ENCODE results near the gene IFIT2. TPM values are rescaled to one million over a fixed set of nuclear protein-coding genes. Genes with fewer than 3 reads are reported as not detected.

The IFIT2 gene
- total and polyA plus RNA-seq, 9 donors: 5.0 to 9.6 (median 7.4) TPM

DNA sequence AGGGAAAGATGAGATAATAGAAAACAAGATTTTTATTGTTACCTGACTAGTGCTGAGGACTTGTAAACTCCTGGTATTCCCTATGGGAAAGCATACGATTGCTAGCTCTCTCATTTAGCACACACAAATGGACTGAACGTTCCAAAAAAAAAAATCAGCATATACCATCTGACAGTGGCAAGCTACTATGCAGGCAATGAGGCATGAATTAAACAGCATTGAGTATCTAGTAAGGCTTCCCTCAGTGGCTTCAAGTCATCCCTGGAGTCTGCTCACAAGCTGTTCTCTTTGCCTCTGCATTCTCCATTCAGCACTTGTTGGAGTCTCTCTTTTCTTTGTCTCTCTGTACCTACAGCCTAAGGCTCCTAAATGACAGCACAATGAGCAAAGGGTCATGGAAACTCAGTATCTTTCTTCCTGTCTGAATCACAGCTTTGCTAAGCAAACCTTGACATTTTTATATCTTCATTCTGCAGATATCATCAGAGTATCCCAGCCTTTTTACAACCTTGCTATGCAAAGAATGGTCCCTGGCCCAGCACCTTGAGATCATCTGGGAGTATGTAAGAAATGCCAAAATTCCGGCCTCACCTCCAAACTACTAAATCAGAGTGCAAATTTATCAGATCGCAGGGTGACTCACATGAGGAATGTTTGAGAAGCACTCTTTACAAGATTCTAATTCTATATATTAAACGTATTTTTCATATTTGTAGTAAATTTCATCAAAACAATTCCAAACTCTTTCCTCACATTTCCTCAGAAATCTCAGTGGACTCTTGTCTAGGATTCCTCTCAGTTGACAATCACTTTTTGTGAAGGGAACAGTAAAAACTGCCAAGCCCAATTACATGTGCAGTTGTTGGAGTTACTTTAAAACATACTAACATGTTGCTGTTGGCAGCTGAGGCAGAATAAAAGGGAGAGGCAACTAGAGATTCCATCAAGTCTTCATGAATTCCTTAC is 39.5 kb upstream of the IFIT2 start:
- DNase-seq: peak; percentile 88
- Histone ChIP-seq H3K9me3 (replicated peaks; ENCODE audit: control insufficient read depth, low read depth, low read length) (no peaks in the 10 kb centered on the region), H3K27me3 (ENCODE audit: control insufficient read depth, insufficient read depth, low read length) (no peaks in the 10 kb centered on the region), H3K27ac (ENCODE audit: low read length) (peak overlapping the region; percentile 73), H3K4me3 (ENCODE audit: low read length) (no peak overlapping the region), H3K36me3 (ENCODE audit: control insufficient read depth, insufficient read depth, low read length) (no peaks in the 10 kb centered on the region), H3K4me1 (ENCODE audit: control insufficient read depth, insufficient read depth, low read length) (peaks cover 11% of the 10 kb centered on the region)
- WGBS (ENCODE audit: insufficient coverage): no CpG with 5 or more reads among the region's 5 CpGs

DNA sequence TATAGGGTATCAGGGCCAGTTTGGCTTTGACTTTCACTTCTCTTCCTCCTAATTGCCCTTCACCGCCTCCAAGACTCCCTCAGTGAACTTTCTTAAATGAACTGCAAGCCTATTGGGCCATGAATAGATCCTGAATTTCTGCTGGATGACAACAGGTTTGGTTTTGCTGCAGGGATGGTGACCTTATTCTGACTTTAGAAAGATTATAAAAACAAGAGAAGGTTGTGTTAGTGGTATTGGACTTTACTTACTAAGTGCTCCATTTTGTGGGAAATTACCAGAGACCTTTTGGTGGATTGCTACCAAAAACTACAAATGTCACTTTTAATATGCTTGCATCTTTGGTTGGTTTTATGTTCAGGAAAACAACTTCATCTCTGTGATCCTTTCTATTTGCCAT is 38.8 kb upstream of the IFIT2 start:
- no CpG with 5 or more reads among the region's 1 CpG for WGBS (ENCODE audit: insufficient coverage)
- Histone ChIP-seq H3K27me3 (ENCODE audit: control insufficient read depth, insufficient read depth, low read length) (no peaks in the 10 kb centered on the region), H3K9me3 (replicated peaks; ENCODE audit: control insufficient read depth, low read depth, low read length) (no peaks in the 10 kb centered on the region), H3K36me3 (ENCODE audit: control insufficient read depth, insufficient read depth, low read length) (no peaks in the 10 kb centered on the region), H3K4me3 (ENCODE audit: low read length) (no peak overlapping the region), H3K27ac (ENCODE audit: low read length) (peak overlapping the region; percentile 73), H3K4me1 (ENCODE audit: control insufficient read depth, insufficient read depth, low read length) (peaks cover 11% of the 10 kb centered on the region)
- DNase-seq: no peak

DNA sequence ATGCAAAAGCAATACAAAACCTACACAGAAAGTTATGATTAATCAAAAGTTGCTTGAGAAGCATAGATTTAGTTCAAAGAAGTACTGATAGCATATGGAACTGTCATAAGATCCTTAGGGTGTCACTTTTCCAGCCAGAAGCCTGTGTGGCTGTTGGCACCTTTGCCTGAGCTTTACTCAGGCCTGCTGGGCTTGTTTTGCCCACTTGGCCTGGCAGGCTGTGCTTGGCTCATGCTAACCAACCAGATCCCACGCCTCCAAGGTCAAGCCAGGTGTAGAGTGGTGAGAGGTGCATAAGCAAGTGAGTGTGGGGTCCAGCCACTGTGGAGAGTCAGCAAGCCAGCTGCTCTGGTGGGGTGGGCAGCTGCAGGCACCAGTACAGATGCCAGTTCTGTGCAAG is 38.3 kb upstream of the IFIT2 start:
- Histone ChIP-seq H3K4me3 (ENCODE audit: low read length) (no peak overlapping the region), H3K27ac (ENCODE audit: low read length) (no peak overlapping the region)
- no peak for DNase-seq

DNA sequence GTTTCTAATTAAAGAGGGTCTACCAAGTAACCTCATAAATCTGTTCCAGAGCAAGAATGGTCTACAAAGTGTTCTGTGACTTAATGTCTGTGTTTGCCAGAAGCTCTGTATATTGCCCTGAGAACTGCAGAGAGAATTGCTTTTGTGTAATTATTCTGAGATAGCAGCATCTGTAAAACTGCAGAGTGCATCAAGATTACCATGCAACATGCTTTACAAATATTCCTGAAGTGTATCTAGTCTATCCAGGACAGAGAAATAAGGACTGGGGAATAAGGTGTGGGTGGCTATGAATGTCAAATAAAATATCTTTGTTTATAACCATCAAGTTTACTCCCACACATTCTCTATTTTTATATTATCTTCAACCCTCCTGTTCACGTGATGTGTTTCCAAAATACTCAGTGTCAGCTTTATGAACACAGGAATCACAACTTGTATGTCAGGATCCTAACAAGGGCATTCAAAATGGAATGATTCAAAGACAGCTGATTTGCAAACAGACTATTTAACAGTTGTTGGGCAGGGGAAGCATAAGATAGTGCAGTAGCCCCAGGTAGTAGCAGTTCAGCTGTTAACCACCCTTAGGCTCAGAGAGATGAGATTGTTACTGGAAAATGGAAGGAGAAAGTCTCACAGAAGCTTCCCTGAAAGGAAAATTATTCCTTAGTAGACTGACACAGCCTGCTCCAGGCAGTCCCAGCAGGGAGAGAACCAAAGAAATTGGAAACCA is 35.0 kb upstream of the IFIT2 start:
- no peak for DNase-seq
- no peak overlapping the region for H3K4me3 ChIP-seq (ENCODE audit: low read length)
- no peaks in the 10 kb centered on the region for H3K9me3 ChIP-seq (replicated peaks; ENCODE audit: control insufficient read depth, low read depth, low read length)
- H3K4me1 ChIP-seq (ENCODE audit: control insufficient read depth, insufficient read depth, low read length): peaks cover 7% of the 10 kb centered on the region
- peak overlapping the region; percentile 10 for H3K27ac ChIP-seq (ENCODE audit: low read length)
- WGBS (ENCODE audit: insufficient coverage): no CpG with 5 or more reads among the region's 1 CpG
- H3K27me3 ChIP-seq (ENCODE audit: control insufficient read depth, insufficient read depth, low read length): no peaks in the 10 kb centered on the region
- H3K36me3 ChIP-seq (ENCODE audit: control insufficient read depth, insufficient read depth, low read length): no peaks in the 10 kb centered on the region

More for the DNA sequence above, 38.3 kb upstream of the IFIT2 start:
- H3K36me3 ChIP-seq (ENCODE audit: control insufficient read depth, insufficient read depth, low read length): no peaks in the 10 kb centered on the region
- no peaks in the 10 kb centered on the region for H3K27me3 ChIP-seq (ENCODE audit: control insufficient read depth, insufficient read depth, low read length)
- peaks cover 11% of the 10 kb centered on the region for H3K4me1 ChIP-seq (ENCODE audit: control insufficient read depth, insufficient read depth, low read length)
- no peaks in the 10 kb centered on the region for H3K9me3 ChIP-seq (replicated peaks; ENCODE audit: control insufficient read depth, low read depth, low read length)
- WGBS (ENCODE audit: insufficient coverage): 100% methylated on average over 1 of the region's 1 CpG

DNA sequence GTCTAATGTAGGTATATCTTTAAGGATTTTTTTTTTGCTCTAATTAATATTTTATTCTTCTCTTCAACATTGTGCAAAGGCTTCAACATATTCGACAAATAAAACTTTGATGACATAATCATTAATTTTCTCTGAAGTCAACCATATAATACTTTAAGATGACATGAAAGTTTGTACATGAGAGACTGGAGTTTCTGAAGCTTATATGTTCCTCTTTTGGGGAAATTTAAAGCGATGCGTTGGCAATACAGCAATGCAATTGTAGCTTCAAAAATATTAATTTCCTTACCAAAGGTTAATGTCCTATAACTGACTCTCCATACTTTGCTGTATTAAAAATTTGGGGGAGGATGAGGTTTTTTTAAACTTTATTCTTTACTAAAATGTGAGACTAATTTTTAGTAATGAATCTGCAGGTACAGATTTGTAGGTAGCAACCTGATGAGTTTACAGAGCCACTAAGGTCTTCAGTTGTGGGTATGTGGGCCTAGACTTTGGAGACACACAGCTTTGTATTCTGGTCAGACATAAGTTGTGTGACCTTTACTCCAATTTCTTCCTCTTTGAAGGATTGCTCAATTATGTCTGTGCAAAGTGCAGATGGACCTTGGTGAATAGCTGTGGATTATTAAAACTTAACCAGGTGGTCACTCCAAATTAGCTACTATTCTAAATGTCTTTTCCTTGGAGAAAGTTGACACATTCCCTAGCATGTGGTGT is 32.3 kb upstream of the IFIT2 start:
- H3K9me3 ChIP-seq (replicated peaks; ENCODE audit: control insufficient read depth, low read depth, low read length): no peaks in the 10 kb centered on the region

DNA sequence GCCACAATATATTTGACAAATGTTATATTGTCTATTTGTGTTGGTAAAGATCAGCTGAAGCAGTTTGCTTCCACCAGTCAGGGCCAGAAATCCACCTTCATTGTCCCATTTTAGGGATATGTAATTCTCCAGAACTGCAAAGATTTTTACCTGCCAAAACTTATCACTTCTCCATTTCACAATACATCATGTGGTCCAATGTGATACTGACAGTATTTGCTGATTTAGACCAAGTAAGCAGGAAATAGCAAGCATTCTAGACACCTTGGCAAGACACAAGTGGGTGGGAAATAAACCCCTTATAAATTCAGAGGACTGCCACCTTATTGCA is 31.7 kb upstream of the IFIT2 start:
- H3K9me3 ChIP-seq (replicated peaks; ENCODE audit: control insufficient read depth, low read depth, low read length): no peaks in the 10 kb centered on the region

More for the DNA sequence above, 32.3 kb upstream of the IFIT2 start:
- Histone ChIP-seq H3K4me1 (ENCODE audit: control insufficient read depth, insufficient read depth, low read length) (no peaks in the 10 kb centered on the region), H3K27ac (ENCODE audit: low read length) (no peak overlapping the region), H3K27me3 (ENCODE audit: control insufficient read depth, insufficient read depth, low read length) (no peaks in the 10 kb centered on the region), H3K4me3 (ENCODE audit: low read length) (no peak overlapping the region), H3K36me3 (ENCODE audit: control insufficient read depth, insufficient read depth, low read length) (no peaks in the 10 kb centered on the region)
- no CpG with 5 or more reads among the region's 3 CpGs for WGBS (ENCODE audit: insufficient coverage)
- no peak for DNase-seq

DNA sequence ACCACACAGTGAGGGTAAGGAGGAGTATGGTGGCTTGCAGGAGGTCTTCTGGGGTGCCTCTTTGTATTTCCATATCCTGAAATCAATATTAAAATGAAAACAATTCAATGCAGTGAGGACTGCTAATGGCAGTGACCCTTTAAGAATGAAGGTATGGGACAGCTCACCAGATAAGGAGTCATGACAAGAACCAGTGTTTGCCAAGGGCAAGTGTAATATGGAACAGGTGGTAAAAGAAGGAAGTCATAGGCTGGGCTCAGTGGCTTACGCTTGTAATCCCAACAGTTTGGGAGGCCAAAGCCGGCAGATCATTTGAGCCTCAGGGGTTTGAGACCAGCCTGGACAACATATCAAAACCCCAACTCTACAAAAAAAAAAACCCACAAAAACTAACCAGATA is 30.3 kb upstream of the IFIT2 start:
- WGBS (ENCODE audit: insufficient coverage): no CpG with 5 or more reads among the region's 2 CpGs
- DNase-seq: no peak

More for the DNA sequence above, 31.7 kb upstream of the IFIT2 start:
- H3K4me1 ChIP-seq (ENCODE audit: control insufficient read depth, insufficient read depth, low read length): no peaks in the 10 kb centered on the region
- no peaks in the 10 kb centered on the region for H3K36me3 ChIP-seq (ENCODE audit: control insufficient read depth, insufficient read depth, low read length)
- H3K27ac ChIP-seq (ENCODE audit: low read length): no peak overlapping the region
- no peaks in the 10 kb centered on the region for H3K27me3 ChIP-seq (ENCODE audit: control insufficient read depth, insufficient read depth, low read length)
- H3K4me3 ChIP-seq (ENCODE audit: low read length): no peak overlapping the region
- no peak for DNase-seq

DNA sequence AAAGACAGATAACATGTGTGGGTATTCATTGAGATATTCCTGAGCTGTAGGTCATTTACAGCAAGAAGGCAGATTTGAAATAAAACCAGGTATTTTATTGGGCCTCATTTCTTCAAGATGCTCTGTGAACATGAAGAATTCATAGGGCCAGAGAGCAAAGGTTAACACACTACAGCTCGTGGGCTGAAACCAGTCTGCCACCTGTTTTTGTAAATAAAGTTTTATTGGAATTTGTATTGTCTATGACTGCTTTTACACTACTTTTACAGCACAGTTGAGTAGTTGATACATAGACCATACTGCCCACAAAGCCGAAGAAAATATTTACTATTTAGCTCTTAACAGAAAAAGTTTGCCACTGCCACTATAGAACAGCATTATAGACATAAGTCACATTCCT is 28.2 kb upstream of the IFIT2 start:
- Histone ChIP-seq H3K9me3 (replicated peaks; ENCODE audit: control insufficient read depth, low read depth, low read length) (no peaks in the 10 kb centered on the region), H3K36me3 (ENCODE audit: control insufficient read depth, insufficient read depth, low read length) (no peaks in the 10 kb centered on the region)

More for the DNA sequence above, 30.3 kb upstream of the IFIT2 start:
- H3K4me1 ChIP-seq (ENCODE audit: control insufficient read depth, insufficient read depth, low read length): no peaks in the 10 kb centered on the region
- no peak overlapping the region for H3K27ac ChIP-seq (ENCODE audit: low read length)
- no peaks in the 10 kb centered on the region for H3K36me3 ChIP-seq (ENCODE audit: control insufficient read depth, insufficient read depth, low read length)
- no peaks in the 10 kb centered on the region for H3K9me3 ChIP-seq (replicated peaks; ENCODE audit: control insufficient read depth, low read depth, low read length)
- no peak overlapping the region for H3K4me3 ChIP-seq (ENCODE audit: low read length)
- no peaks in the 10 kb centered on the region for H3K27me3 ChIP-seq (ENCODE audit: control insufficient read depth, insufficient read depth, low read length)

DNA sequence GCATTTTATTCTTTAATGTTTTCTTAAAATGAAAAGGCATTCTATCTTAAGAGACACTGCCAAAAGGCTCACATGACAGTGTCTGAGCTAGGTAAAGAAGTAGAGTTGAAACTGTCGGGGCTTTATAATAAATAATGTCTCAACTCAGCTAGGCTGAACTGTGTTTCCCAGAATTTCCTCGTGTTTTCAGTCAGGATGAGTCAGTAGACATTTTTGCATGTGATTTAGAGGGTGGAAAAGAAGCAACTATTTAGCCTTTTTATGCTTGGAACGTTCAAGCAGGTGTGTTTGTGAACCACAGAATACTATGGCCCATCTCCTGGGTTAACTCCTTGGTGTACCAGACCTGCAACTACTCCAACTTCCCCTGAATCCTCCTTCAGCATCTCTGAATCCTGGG is 26.9 kb upstream of the IFIT2 start:
- H3K27me3 ChIP-seq (ENCODE audit: control insufficient read depth, insufficient read depth, low read length): no peaks in the 10 kb centered on the region
- H3K27ac ChIP-seq (ENCODE audit: low read length): no peak overlapping the region
- no peaks in the 10 kb centered on the region for H3K9me3 ChIP-seq (replicated peaks; ENCODE audit: control insufficient read depth, low read depth, low read length)
- WGBS (ENCODE audit: insufficient coverage): no CpG with 5 or more reads among the region's 3 CpGs
- H3K4me1 ChIP-seq (ENCODE audit: control insufficient read depth, insufficient read depth, low read length): peaks cover 14% of the 10 kb centered on the region
- no peak overlapping the region for H3K4me3 ChIP-seq (ENCODE audit: low read length)
- no peaks in the 10 kb centered on the region for H3K36me3 ChIP-seq (ENCODE audit: control insufficient read depth, insufficient read depth, low read length)
- DNase-seq: no peak

More for the DNA sequence above, 28.2 kb upstream of the IFIT2 start:
- Histone ChIP-seq H3K4me1 (ENCODE audit: control insufficient read depth, insufficient read depth, low read length) (peaks cover 8% of the 10 kb centered on the region), H3K27ac (ENCODE audit: low read length) (no peak overlapping the region), H3K27me3 (ENCODE audit: control insufficient read depth, insufficient read depth, low read length) (no peaks in the 10 kb centered on the region), H3K4me3 (ENCODE audit: low read length) (no peak overlapping the region)
- DNase-seq: no peak
- 80% methylated on average over 1 of the region's 2 CpGs for WGBS (ENCODE audit: insufficient coverage)

DNA sequence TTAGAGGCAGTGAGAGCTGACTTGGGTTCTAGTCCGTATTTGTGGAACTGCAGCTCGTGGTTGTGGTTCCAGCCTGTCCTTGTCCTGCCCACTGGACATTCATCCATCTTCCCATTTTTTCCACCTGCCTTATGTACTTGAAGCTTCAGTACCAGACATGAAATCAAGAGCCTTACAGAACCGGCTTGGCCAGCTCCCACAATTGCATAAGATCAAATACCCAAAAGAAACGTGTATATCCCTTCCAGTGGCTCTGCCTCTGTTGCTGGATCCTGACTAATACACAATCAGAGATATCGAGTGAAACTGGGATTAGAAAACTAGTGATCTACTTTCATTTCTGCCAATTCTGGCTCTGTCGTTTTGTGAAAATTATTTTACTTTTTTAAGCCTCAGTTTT is 26.5 kb upstream of the IFIT2 start:
- no peak overlapping the region for H3K27ac ChIP-seq (ENCODE audit: low read length)
- WGBS (ENCODE audit: insufficient coverage): 70% methylated on average over 2 of the region's 6 CpGs
- H3K27me3 ChIP-seq (ENCODE audit: control insufficient read depth, insufficient read depth, low read length): no peaks in the 10 kb centered on the region
- H3K4me1 ChIP-seq (ENCODE audit: control insufficient read depth, insufficient read depth, low read length): peaks cover 17% of the 10 kb centered on the region
- H3K9me3 ChIP-seq (replicated peaks; ENCODE audit: control insufficient read depth, low read depth, low read length): no peaks in the 10 kb centered on the region
- no peaks in the 10 kb centered on the region for H3K36me3 ChIP-seq (ENCODE audit: control insufficient read depth, insufficient read depth, low read length)
- no peak for DNase-seq
- no peak overlapping the region for H3K4me3 ChIP-seq (ENCODE audit: low read length)

All from muscle of leg (tissue), 11 donors.